HuH-7.5 (cell line): ENCODE data around the gene NEURL3.
"Not testable (repeated sequence)": the region's sequence is repeated elsewhere in the genome, so short reads cannot be mapped to it uniquely, and the experiment has no call there.

Source experiments
- DNase-seq: peaks from one replicate; pipeline ENCODE4 v3.0.0; 2011; ENCODE audit warnings: low spot score

The NEURL3 gene

DNA sequence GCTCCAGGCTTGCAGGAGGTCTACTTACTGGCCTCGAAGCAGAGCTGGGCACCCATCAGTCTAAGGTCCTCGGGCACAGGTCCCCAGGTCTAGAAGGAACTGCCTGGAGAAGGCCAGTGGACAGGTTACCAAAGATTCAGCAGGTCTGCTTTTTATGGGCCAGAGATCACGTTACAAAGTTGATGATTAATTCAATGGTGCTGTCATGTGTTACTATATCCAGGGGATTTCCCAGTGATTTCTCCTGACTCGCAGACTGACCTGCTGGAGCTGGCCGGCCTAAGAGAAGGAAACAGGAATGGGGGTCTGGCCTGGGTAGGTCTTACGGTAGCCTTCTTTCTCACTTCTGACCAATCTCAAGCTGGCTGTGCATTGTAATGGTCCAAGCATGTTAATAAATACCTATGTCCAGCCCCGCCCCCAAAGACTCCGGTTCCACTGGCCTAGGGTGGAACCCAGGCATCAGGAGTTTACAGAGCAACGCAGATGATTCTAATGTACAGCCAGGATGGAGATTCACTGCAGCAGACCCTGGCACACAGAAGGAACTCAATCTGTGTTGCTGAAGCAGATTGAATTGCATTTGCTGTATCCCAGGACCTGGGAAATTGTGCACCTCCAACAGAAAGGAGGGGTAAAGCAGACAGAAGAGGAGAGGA, at the start of gene NEURL3:
Gene NEURL3, minus strand, starts transcription at position 127 of the 659 bp plus-strand sequence. Its CDS starts 71 bp downstream, at position 56.
- DNase-seq: peak; percentile 80

- peak; percentile 58 for DNase-seq
Observed at GRCh38 chr2:96554293-96555145, 49.4 kb upstream of the NEURL3 start.

DNA sequence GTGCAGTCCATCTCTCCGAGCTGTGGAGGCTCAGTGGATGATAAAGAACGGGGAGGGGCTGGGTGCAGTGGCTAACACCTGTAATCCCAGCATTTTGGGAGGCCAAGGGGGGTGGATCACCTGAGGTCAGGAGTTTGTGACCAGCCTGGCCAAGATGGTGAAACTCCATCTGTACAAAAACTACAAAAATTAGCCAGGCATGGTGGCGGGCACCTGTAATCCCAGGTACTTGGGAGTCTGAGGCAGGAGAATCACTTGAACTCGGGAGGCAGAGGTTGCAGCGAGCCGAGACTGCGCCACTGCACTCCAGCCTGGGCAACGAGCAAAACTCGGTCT, 48.8 kb upstream of the NEURL3 start:
- DNase-seq: not testable (repeated sequence)

GRCh38 chr2:96553176-96553956, 48.2 kb upstream of the NEURL3 start:
- DNase-seq: no peak

GRCh38 chr2:96552315-96553175, 47.4 kb upstream of the NEURL3 start:
- DNase-seq: no peak

- no peak for DNase-seq
Observed at GRCh38 chr2:96551605-96552314, 46.6 kb upstream of the NEURL3 start.

- DNase-seq: no peak
Observed at GRCh38 chr2:96550787-96551604, 45.8 kb upstream of the NEURL3 start.

- peak; percentile 83 for DNase-seq
Observed at GRCh38 chr2:96549967-96550786, 45.0 kb upstream of the NEURL3 start.

DNA sequence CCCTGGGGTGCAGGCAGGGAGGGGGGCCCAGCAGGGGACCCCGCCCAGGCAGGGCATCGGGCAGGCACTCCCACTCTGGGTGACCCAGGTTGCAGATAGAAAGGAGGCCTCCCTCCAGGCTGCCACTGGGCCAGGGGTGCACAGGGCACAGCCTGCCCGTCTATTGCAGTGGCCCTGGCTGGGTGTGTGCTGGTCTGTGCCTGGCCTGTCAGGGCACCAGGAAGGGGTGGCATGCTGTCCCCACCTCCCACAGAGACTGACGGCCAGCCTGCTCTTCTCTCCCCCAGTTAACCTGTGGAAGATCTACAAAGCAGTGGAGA, 44.3 kb upstream of the NEURL3 start:
- DNase-seq: no peak

DNA sequence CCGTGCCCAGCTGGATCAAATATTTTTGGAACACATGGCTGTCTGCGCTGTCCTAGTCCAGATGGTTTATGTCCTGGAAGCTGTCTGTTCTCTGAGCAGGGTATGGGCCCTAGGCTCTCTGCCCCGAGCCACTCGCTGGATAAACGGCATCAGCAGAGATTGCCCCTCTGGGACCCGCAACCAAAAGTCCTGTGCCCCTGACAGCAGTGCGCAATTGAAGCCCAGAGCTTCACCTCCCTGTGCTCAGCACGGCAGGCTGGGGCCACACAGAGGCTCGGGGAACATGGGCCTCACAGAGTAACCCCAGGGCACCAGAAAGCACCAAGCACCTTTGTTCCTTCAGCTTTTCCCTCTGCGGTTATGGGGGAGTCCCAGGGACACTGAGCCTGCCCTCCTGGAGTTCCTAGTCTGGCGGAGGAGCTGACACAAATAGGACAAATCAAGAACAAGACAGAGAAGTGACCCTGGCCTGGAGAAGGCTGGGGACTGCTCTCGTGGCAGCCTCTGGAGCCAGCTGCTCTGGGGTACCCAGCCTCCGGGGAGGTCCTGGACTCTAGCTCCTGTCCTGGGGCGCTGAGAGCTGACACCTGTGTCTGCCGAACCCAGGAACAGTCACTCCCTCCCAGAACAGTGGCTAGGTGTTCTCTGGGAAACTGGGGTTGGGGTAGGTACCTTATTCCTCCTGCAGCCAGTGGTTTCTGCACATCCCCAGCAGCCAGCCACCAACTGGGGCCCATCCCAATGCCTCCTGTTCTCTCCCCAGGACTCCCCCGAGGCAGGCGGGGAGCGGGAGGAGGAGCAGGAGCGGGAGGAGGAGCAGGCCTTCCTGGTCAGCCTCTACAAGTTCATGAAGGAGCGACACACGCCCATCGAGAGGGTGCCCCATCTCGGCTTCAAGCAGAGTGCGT, 43.7 kb upstream of the NEURL3 start:
- no peak for DNase-seq

DNA sequence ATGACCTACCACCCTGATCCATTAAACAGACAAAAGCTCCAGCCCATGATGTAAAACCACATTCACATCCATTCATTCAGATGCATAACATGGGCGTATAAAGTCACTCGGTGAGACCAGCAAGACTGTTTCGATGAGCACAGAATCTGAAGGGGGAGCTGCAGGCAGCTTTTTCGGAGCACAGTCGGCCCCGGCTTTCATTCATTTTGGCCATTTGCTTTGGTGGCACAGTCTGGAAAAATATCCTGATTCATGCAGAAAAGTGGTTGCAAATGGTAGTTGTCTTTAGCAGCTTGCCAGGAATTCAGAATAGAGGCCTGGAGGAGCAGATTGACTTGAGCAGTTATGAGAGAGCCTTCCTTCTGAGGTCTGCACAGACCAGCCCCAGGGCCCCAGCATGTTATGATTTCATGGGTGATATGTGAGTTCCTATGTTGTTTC, 42.6 kb upstream of the NEURL3 start:
- DNase-seq: no peak

DNA sequence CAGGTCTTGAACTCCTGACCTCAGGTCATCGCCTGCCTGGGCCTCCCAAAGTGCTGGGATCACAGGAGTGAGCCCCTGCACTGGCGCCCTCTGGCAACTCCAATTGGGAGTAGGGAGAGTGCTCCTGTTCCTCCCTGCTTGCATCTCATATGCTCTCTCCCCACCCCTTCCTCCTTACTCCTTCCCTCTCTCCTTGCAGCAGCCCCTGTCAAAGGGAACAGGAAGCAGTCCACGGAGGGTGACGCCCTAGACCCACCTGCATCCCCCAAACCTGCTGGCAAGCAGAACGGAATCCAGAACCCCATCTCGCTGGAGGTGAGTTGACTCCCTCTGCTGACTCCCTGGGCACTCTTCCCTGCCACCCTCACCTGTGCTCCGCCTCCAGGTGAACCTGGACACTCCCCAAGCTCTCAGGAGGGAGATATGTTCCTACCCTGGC, 42.1 kb upstream of the NEURL3 start:
- DNase-seq: no peak

DNA sequence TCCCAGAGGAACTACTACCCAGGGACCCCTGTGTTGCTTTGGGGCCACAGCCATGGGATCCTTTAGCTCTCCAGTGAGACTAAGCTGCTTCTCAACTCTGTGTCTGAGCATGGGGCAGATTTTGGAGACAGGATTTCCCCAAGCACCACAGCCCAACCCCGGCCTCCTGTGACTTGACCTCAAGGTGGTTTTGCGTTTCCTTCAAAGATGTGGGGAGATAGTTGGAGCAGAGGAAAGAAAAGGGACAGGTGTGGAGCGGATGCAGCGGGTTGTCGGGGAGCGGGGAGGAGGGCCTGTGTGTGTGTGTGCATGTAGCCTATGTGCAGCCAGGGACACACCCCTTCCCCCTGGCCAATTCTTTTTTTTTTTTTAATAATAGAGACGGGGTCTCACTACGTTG, 41.6 kb upstream of the NEURL3 start:
- no peak for DNase-seq

GRCh38 chr2:96546321-96546720, 41.2 kb upstream of the NEURL3 start:
- DNase-seq: no peak

DNA sequence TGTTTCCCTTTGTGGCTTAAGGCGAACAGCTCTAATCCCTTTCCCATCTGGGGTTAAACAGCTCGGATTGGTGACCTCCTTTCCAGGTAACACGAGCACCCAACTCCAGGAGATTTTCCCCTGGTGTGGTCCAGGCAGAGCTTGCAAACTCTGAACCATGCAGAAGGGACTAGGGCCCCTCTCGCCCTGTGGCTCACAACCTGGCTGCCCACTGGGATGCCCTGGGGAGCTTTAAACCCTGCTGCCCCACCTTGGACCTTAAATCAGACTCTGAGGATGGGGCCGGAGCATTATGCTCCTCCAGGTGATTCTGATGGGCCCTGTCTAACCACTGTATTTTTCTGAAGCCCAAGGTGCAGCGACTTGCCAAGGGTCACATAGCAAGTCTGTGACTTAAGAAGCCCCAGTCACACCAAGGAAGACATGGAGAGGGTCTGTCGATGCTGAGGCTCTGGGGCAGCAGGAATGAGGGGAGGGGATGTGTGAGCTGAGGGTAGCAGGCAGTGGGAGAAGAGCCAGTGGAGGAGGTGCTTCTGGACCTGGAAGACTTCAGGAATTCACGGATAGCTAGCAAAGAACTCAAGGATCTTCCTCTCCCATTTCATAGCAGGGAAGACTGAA, 37.3 kb upstream of the NEURL3 start:
- DNase-seq: no peak

DNA sequence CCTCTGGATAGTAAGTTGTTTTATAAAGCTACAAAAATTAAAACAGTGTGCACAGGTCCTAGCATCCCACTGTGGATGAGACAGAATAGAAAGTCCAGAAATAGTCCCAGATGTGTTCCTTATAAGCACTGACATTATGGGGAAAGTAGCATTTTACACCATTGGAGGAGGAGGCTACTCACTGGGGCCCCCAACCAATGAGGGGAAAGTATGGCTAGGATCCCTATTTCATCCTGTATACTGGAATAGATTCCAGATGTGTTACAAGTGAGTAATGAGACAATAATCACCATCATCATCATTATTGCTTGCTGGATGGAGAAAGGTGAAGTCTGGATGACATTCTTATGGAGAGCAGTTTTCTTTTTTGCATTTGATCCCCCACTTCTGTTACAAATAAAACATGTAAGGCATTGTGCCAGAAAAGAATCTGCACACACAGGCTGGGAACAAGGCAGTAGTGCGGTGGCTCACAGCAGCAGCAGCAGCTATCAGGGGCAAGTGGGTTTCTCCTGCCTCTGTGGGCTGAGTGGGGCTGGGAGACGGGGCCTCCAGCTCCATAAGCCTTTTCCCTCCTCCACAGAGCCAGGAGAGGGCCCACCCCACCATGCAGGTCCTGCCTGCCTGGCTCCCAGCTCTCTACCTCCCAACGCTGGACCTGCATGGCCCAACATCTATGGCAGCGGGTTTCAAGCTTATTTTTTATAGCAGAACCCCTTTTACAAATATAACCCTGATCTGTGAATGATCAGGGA, 36.4 kb upstream of the NEURL3 start:
- DNase-seq: no peak

DNA sequence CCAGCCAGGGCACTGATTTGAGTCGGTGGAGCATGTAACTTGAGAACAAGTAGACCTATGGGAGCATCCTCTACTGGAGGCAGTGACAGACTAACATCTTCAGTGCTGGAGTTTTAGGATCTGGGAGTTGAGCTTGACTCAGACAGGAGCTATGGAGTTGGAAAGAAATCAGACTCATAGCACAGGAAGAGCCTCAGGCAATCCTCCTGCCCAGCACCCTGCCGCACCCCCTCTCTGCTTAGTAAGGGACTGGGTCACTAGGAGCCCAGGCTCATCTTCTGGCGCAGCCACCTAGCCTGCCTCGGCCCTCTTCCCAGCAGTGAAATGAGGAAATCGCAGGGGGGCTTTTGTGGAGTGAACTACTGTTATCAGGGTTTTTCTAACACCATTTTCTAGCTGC, 35.0 kb upstream of the NEURL3 start:
- DNase-seq: no peak
